HG03097 (cell line): ENCODE measurements around the gene GRIA4.

Source experiments
- ATAC-seq: cut with Tn5 transposase; IDR thresholded peaks from one replicate; pipeline ENCODE4 v1.9.1; 2021; ENCODE audit not compliant: unreplicated experiment, low FRiP score

GRIA4 gene

DNA sequence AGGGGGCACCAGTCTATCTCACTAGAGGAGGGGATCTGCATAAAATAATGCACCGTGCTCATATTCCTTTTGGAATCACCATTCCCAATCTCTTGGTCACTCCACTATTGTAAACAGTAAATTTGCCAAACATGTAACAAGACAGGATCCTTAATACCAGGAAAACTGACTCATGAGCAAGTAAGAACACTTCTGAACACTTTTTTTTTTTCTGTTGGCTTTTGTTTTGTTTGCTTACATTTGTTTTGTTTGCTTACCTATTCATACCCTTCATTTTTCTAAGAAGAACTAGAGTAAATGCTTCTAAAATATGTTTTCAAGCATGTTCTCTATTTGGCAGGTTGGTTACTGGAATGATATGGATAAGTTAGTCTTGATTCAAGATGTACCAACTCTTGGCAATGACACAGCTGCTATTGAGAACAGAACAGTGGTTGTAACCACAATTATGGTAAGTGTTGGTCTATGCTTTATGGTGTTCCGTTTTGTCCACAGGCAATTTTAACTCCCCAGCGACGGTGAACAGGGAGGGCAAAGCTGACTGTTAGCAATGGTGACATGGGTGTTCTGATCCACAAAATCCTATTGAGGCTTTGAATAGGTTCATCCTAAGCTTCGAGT lies 300.3 kb downstream of the GRIA4 start:
- no peak for ATAC-seq

DNA sequence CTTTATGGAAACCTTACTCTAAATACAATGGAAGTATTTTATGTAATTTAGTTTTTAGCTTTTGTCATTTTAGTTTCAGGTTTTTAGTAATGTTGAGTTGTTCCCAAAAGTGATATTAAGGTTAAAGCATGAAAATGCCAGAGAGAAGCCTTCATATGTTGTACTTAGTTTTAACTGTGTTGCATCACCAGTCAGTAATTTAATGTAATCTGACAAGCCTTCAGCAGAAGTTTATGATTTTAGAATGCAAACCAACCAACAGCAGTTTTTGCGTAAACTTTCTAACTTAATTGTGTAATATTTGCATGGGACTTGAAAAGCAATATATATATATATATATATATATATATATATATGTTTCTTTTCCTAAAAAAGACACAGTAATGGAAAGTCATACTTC lies 301.6 kb downstream of the GRIA4 start:
- no peak for ATAC-seq

DNA sequence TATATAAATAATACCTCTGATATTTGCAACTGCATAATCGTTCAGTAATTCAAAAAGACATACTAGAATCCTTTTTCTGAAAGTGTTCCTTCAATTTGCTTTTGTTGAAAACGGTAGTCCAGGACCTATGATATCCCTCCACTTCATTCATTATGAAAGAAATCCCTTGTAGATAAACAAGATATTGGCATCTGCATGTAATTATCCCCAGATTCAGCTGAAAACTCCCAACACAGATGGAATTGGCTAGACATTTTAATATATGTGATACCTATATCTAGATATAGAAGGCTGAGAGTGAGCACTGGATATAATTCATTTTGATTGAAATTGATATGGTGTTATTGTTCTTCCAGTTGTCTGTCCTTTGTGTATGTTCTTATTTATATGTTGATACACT lies 302.8 kb downstream of the GRIA4 start:
- no peak for ATAC-seq

DNA sequence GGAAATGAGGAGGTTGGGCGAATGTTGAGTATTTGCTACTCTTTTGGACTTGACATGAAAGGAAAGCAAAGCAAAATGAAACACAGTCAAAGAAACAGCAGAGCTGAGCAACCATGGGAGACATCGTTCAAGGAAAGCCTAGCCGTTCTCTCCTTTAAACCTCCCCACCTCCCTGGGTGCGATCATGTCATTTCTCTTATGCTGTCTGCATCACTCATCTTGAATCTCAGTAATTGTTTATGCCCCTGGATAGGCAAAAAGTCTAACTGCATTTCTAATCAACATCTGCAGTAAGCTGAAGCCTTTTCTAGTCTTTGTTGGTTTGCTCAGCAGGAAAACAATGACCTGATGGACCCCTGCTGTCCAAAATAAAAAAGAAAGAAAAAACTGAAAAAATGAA lies 305.1 kb downstream of the GRIA4 start:
- ATAC-seq, result no peak

DNA sequence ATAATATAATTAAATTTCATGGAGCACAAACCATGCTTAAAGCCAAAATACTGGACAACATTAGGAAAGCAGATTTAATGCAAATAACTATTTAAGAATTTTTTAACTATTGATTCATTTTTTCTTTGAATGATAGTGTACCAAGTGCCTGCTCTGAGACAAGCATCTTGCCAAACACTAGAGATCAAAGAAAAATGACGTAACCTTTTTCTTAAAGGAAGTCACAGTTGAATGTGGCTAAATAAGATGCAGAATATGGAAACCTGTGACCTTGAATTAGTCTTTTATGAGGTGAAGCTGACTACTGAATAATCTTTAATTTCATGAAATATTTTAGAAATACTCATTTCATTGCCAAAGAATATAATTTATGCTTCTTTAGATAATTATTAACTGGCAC lies 308.2 kb downstream of the GRIA4 start:
- no peak for ATAC-seq

DNA sequence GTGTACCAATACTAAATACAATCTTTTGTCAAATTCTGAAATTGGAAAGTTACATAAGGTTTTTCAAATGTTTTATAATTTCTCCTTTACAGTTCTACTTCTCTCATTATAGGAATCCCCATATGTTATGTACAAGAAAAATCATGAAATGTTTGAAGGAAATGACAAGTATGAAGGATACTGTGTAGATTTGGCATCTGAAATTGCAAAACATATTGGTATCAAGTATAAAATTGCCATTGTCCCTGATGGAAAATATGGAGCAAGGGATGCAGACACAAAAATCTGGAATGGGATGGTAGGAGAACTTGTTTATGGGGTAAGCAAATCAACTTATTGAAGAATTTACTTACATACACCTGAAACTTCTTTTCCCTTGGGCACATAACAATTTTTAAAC lies 308.7 kb downstream of the GRIA4 start:
- ATAC-seq, result no peak

DNA sequence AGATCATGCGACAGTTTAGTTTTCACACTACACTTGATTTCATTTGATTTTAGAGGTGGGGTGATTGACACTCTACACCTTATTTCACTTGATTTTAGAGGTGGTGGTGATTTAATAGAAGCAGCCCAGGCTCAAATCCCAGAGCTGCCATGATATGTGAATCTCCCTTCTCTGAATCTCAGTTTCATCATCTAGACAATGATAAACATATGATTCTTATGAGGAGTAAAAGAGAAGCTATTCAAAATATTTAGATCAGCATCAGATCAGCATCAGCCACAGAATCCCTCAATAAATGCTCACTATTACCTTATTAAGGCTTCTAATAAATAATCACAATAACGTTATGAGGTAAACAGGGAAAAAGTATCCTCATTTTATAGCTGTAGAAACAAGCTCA lies 313.4 kb downstream of the GRIA4 start:
- ATAC-seq, result no peak

DNA sequence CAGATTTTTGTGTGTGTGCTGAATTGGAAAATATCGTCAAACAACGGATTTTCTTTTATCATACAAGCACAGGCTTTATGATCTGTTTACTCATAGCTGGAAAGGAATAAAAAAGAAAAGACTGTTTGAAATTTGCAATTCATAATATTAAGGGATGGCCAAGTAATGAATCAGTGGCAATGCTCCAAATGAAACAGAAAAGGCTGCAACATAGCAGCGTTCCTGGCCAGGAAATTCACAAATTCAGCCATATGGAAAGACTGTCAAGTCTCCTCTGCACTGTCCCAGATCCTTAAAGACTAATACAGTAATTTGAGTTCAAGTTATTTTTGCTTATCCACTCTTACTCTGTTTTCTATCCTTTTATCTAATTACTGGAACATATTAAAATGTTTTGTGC lies 313.9 kb downstream of the GRIA4 start:
- ATAC-seq, result no peak

DNA sequence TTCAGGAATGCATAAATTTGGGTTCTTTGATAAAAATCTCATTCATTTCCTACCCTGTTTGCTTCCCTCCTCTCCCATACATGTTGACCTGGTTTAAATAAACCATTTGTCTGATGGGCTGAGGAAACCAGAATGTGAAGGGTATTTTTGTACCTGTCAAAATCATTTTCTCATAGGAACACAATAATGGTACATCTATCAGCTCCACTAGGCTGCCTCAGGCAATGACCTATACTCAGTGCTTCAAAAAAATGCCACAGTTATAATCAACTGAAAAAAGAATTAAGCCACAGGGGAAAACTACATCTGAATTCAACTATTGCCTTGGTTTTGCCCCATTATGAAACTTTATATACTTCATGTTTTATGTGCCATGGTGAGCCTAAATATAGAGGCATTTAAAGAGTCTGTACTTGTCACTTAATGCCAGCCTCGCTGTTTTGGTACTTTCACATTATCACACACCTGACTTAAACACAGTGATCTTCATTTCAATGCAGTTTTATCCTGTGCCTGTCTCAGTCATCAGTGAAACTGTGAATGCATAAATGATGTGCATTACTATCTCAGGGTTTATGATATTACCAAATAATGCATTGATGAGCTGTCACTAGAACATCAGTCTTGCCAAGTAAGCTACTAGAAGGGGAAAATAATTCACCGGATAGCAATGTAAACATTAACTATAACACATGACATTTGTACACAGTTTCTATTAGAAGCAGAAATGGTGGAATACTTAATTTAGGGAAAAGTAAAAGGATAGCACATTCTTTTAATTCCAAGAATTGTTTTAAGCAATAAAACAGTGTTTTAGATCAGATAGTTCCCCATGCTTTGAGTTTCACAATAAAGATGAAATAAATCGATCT lies 319.4 kb downstream of the GRIA4 start:
- no peak for ATAC-seq

DNA sequence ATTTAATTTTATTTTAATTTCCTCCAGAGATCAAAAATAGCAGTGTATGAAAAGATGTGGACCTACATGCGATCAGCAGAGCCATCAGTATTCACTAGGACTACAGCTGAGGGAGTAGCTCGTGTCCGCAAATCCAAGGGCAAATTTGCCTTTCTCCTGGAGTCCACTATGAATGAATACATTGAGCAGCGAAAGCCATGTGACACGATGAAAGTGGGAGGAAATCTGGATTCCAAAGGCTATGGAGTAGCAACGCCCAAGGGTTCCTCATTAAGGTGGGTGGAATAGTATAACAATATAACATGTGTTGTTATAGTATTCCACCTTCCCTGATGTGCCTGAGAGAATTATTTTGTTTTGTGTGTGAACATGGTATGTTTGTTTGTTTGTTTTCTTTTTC lies 323.8 kb downstream of the GRIA4 start:
- ATAC-seq, result no peak

DNA sequence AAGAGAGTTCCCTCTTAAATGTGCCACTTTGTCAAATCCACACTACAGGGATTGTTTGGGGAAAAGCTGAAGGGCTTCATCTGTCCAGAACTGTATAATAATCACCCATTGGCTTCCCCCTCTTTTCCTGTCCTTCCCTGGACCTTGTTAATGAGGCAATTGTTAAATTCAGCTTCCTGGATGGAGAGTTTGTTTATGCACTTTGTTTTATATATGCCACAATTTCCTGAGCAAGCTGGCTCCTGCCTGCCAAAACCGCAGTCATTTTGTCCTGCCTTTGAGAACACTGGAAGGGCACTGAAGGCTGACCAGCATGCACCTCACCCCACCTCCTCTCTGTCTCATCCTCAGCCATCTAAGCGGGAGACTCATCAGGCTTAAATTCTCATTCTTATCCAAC lies 325.9 kb downstream of the GRIA4 start:
- no peak for ATAC-seq

DNA sequence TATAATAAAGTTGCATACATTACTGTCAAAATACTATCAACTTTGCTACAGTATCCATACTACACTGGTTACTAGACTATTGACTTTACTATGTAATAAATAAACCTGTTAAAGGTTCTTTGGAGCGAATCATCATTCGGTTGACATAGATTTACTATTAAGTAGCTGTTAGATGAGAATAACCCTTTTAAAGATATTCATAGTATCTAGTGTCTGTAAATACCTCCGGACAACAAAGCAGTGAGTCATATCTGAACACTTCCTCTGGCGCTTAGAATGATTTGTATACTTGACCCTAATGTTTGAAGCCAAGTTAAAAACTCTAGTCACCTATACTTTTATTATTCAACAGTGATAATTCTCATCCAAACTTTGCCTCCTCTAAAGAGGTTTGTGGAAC lies 327.5 kb downstream of the GRIA4 start:
- peak; percentile 78 for ATAC-seq

DNA sequence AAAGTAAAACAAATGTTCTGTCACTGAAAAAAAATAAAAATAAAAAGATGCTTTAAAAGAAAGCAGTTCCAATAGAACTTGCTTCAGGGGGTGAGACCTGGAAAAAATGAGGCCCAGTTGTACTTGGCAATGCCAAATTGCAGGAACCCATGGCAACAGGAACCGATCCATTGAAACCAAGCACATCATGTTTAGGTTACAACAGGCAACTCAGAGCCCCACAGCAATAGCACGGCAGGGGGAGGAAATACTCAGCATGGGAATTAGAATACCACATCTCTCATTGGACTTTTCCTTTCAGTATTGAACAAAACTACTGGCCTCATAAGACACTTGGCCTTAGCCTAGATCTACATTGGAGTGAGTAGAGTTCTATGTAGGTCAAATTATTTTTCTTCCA lies 327.9 kb downstream of the GRIA4 start:
- no peak for ATAC-seq

DNA sequence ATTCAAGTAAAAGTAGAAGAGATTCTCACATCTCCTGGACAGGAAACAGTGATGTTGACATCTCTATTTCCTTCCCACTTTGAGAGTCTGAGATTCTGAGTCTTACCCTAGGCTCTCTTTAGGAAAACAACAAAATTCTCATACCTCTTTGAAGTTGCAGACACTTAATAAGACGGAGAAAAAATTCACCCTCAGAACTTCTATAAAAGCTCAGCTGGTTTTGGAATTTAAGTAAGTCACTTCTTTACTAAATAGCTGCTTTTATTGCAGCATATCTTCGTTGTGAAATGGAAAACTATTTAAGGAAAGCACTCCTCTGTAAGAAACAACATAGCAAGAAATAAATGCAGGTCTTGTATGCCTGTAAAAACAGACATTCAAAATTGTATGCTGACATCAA lies 333.0 kb downstream of the GRIA4 start:
- ATAC-seq, result no peak

DNA sequence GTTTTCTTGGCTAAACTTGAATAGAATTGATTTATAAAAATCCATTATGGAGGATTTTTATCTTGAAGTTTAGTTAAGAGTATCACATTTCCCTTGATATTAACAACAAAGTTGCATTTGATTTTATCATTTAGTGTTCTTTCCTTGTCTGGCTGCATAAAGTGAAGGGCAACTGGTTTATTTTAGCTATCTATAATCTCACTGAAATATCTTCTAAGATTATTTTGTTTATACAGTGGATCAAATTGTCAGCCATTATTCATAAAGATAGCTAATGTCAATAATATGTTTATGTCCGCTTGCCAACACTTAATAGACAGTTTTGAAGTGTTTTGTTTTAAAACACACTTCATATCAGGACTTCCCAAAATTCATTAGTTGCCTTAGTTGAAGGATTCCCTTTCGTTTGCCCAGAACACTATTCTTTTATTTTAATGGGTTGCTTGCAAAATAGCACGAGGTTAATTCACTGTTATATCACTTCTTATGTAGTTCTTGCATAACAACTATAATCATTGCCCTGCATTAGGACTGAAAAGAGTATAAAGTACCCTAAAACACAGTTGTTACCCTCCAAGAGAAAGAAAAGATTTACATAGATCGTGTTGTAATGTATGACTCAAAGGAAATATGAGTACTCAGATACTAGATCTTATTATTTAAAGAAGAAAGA lies 339.2 kb downstream of the GRIA4 start:
- no peak for ATAC-seq

DNA sequence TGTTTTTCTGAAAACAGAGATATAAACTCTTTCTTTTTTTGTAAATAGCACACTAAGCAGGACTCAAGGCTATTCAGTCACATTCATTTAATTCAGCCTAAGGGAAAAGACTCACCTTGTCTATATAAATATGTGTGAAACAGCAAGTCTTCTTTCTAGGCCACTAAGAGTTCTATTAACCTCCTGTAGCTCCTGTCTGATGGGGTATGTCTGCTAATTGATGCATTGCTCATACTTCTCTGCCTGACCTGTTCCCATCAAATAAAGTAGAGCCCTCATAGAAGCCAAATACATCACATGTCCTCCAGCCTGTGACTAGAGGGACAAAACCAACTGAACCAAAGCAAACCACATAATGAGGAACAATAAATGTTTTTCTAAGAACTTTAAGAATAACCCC lies 344.0 kb downstream of the GRIA4 start:
- no peak for ATAC-seq

DNA sequence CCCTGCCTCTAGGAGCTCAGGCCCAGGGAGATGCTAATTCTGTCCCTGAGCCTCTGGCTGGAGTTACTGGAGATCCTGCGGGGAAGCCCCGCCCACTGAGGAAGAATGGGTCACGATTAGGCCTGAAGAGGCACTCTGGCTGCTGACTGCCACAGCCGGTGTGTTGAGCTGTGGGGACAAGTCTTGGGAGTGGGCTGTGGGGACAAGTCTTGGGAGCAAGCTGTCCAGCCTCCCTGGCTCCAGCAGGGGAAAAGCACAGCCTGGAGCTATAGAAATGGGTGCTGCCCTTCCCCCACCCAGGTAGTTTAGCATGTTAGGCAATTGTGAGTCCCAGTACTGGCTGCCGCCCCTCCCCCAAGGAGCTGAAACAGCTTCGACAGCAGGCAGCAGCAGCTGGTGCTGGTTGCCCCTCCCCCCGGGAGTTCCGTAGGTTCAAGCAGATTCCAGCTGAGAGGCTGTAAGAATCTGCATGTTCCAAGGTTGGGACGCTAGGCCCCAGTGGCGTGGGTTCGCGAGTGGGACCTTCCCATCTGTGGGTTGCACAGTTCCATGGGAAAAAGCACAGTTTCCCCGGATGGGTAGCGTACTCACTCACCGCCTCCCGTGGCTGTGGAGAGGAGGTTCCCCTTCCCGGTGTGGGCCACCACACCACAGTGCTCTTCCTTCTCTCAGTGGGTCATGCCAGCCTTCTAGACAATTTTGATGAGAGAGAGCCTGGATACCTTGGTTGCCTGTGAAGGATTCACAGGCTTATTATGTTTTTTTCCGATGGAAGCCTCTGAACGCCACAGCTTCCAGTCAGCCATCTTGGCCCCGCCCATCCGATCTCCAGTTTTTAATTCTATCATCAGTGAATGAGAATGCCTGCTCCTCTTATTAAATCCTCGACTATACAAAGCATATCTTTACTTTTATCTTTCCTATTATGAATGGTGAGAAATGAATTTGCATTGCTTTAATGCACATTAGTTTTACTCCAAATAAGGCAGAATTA lies 350.7 kb downstream of the GRIA4 start:
- no peak for ATAC-seq

DNA sequence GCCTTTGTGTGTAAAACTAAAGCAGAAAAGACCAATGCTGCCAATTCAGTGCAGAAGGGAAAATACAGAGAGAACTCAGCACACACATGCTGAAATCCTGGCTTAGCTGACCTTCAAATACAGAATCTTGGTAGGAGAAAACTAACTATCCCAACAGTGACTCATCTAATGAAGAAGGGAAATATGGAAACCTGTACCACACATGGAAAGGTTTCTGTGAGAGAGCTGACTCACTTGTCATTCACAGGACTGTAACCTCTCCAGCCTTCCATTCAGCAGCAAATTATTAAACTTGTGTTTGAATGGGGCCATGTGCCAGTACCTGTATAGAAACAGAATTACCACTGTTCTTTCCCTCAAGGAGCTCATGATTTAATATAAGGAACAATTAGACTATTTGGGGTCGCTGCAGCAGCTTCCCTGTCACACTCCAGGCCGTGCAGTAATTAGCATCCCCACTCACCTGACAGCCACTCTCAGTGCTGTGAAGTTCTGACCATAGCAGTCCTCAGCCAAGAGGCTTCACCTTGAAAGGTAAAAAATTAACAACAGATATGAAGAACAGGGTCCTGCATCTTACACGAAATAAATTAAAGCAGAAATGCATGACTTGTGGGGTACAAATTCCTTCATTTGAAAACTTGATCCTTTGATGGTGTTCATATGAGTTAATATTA lies 358.3 kb downstream of the GRIA4 start:
- no peak for ATAC-seq

DNA sequence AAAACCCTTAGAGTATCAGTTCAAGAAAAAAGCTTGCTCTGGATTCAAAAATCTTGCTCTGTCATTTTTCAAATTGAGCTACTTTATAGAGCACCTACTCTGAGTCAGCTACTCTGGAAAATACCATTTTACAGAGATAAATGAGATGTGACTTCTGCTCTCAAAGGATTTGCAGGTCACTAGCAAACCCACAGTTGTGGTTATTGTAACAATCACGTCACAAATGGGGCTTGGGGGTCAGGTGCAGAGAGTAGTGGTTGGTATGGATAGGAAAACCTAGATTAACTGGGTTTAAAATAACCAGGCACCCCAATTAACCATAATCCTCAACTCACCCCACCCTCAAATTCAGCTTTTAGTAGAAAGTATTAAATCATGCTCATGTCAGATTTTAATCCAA lies 359.9 kb downstream of the GRIA4 start:
- no peak for ATAC-seq

DNA sequence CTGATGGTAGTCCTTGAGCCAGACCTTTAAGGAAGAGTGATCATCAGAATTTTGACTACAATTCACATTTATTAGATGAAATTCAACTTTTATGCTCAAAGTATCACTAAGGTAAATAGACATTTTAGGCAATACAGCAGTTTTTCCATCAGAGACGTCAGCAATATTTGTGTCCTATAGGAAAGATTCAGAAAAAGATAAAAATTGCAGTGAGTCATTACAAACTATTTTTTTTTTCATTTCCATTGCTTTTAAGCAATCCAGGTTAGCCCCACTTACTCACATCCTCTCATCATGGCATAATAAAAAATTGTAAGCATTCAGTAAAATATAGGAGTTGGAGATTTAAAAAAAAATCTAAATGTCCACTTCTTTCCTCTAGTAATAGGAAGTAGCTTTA lies 365.3 kb downstream of the GRIA4 start:
- no peak for ATAC-seq
